Choroid plexus epithelial cell (primary cell): ENCODE measurements around the gene TUBB2B.
A peak's percentile ranks its signal among the peaks of the same experiment; 100 is the strongest.
"Not testable (repeated sequence)": the region's sequence is repeated elsewhere in the genome, so short reads cannot be mapped to it uniquely, and the experiment has no call there.

Experiments used
- DNase-seq: peaks from one replicate; pipeline ENCODE4 v3.0.0-alpha.2; 2010; ENCODE audit warnings: low read depth
- H3K4me3 ChIP-seq: 2 replicates; pipeline ENCODE4 v1.5.1; 2011; ENCODE audit warnings: low read depth, mild to moderate bottlenecking, control low read depth, low read length, moderate library complexity
- CTCF ChIP-seq: conservative IDR thresholded peaks from 2 replicates; pipeline ENCODE4 v1.5.1; 2011; ENCODE audit warnings: low read depth, mild to moderate bottlenecking, control low read depth, inconsistent platforms, low read length, moderate library complexity

The TUBB2B gene

GRCh38 chr6:3202999-3203696, 24.3 kb downstream of the TUBB2B start:
- DNase-seq: peak; percentile 84
- no peak for TF ChIP-seq CTCF
- no peak overlapping the region for H3K4me3 ChIP-seq

DNA sequence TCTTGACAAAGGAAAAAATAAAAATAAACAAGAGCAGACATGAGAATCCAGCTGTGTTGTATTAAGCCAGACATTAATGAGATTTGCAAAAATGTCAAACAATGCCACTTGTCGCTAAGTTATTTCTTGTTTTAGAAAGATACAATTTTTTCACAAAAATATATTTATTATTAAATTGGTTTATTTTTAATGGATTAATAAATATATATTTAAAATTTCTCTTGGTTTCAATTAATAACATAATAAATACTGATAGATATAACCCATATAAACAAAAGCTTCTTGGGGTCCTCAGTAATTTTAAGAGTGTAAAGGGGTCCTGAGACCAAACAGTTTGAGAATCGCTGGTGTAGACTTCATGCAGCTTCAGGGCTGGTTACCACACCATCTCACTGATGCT, 26.1 kb downstream of the TUBB2B start:
- no peak for DNase-seq
- no peak overlapping the region for H3K4me3 ChIP-seq
- no peak for TF ChIP-seq CTCF

- no peak for DNase-seq
- TF ChIP-seq CTCF: no peak
- H3K4me3 ChIP-seq: no peak overlapping the region
Measured at GRCh38 chr6:3200682-3201081, 26.8 kb downstream of the TUBB2B start.

- H3K4me3 ChIP-seq: no peak overlapping the region
- TF ChIP-seq CTCF: no peak
- no peak for DNase-seq
Measured at GRCh38 chr6:3199382-3199781, 28.1 kb downstream of the TUBB2B start.

DNA sequence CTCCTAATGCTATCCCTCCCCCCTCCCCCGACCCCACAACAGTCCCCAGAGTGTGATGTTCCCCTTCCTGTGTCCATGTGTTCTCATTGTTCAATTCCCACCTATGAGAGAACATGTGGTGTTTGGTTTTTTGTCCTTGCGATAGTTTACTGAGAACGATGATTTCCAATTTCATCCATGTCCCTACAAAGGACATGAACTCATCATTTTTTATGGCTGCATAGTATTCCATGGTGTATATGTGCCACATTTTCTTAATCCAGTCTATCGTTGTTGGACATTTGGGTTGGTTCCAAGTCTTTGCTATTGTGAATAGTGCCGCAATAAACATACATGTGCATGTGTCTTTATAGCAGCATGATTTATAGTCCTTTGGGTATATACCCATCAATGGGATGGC, 29.7 kb downstream of the TUBB2B start:
- DNase-seq, H3K4me3 ChIP-seq: not testable (repeated sequence)

DNA sequence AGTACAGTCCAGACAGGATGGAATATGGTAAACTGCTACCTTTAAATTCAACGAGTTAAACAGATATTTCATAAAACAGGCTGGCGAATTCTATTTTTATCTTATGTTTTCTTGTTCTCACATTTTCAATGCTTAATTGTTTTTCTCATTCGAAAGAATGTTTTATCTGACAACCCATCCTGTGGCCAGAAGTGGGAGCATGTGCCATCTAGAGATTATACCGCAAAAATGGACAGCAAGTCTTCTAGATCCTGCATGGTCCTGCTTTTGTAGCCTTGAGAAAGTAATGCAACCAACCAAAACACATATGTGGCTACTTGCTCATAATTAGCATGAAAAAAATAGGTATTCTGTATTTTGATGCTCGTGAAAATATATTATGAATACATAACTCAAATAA, 30.7 kb downstream of the TUBB2B start:
- TF ChIP-seq CTCF: no peak
- H3K4me3 ChIP-seq: no peak overlapping the region
- DNase-seq: no peak

DNA sequence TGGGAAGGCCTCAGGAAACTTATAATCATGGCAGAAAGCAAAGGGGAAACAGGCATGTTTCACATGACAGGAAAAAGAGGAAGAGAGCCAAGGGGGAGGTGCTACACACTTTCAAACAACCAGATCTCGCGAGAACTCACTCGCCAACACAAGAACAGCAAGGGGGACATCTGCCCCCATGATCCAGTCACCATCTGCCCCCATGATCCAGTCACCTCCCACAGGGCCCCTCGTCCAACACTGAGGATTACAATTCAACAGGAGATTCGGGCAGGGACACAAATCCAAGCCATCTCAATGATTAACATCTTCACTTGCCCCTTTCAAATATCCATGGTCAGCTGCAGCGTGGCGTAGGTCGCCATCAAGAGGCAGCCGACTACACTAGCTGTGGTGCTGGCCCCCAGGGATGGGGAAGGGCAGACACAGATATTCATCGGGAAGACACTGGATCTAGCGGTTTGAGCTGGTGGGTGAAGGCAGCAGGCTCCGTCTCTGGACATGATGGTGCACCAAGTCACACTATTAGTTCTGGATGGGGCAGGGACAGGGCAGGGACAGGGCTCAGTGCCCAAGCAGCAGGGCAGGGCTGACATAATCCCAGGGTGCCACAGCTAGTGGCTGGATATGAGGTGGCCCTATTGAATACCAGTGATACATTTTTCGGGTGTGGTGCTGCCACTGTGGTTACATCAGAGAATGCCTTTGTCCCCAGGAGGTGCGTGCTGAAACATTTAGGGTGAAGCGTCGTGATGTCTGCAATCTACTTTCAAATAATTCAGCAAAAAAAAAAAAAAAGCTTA, 31.6 kb downstream of the TUBB2B start:
- no peak for TF ChIP-seq CTCF
- DNase-seq: no peak
- no peak overlapping the region for H3K4me3 ChIP-seq
